IPS DF 6.9 (cell line): ENCODE results near the gene YIPF4.
"Not testable (repeated sequence)": the region's sequence is repeated elsewhere in the genome, so short reads cannot be mapped to it uniquely, and the experiment has no call there.

Source experiments
- DNase-seq: peaks from one replicate; pipeline ENCODE4 v3.0.0-alpha.2; 2013; ENCODE audit warnings: low read depth, low spot score
- H3K27ac ChIP-seq: one replicate; pipeline ENCODE4 v1.5.1; 2013; ENCODE audit warnings: low read length, control low read depth
- H3K27me3 ChIP-seq: 2 replicates; pipeline ENCODE4 v1.6.1; 2013; ENCODE audit warnings: mild to moderate bottlenecking, low read length; ENCODE audit not compliant: control insufficient read depth, insufficient read depth
- H3K36me3 ChIP-seq: 2 replicates; pipeline ENCODE4 v1.6.1; 2013; ENCODE audit warnings: low read length; ENCODE audit not compliant: control insufficient read depth, insufficient read depth
- H3K4me1 ChIP-seq: 2 replicates; pipeline ENCODE4 v1.6.1; 2013; ENCODE audit warnings: low read length; ENCODE audit not compliant: control insufficient read depth, insufficient read depth
- H3K4me3 ChIP-seq: 2 replicates; pipeline ENCODE4 v1.5.1; 2013; ENCODE audit warnings: mild to moderate bottlenecking, low read length
- H3K9me3 ChIP-seq: 2 replicates; pipeline ENCODE4 v1.6.1; 2013; ENCODE audit warnings: low read length, inconsistent platforms; ENCODE audit not compliant: control insufficient read depth, insufficient read depth
- WGBS: extraction: QIAGEN DNeasy Blood & Tissue Kit; methylation state at CpG from one replicate; pipeline ENCODE4 v1.1.7; 2013; ENCODE audit warnings: mixed read lengths, missing lambda C conversion rate; ENCODE audit not compliant: insufficient read length, insufficient coverage; 5-methylcytosine and 5-hydroxymethylcytosine counted together

YIPF4 gene

DNA sequence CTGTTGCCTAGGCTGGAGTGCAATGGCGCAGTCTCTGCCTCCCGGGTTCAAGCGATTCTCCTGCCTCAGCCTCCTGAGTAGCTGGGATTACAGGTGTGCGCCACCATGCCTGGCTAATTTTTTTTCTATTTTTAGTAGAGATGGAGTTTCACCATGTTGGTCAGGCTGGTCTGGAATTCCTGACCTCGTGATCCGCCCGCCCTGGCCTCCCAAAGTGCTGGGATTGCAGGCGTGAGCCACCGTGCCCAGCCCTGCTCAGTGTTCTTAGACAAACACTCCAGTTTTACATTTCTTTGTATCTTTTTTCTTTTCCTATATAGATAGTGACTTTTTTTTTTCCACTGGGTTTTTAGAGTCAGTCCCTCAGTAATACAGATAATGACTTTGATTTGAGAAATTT is 86.6 kb downstream of the YIPF4 start:
- not testable (repeated sequence) for H3K27me3 ChIP-seq, DNase-seq, H3K9me3 ChIP-seq, H3K27ac ChIP-seq, H3K4me3 ChIP-seq, H3K36me3 ChIP-seq, H3K4me1 ChIP-seq
- no CpG with 5 or more reads among the region's 9 CpGs for WGBS

DNA sequence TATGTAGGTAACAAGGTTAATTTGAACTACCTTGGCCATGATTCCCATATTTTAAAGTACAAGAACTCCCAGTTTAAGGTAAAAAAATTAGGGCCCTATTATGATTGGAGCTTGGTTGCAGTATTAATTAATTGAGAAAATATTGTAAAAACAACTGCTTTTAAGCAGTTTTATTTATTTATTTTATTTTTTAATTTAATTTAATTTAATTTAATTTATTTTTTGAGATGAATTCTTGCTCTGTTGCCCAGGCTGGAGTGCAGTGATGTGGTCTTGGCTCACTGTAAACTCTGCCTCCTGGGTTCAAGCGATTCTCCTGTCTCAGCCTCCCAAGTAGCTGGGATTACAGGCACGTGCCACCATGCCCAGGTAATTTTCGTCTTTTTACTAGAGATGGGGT is 88.0 kb downstream of the YIPF4 start:
- not testable (repeated sequence) for H3K9me3 ChIP-seq, DNase-seq, H3K4me1 ChIP-seq, H3K27me3 ChIP-seq, H3K36me3 ChIP-seq, H3K4me3 ChIP-seq, H3K27ac ChIP-seq
- WGBS, result no CpG with 5 or more reads among the region's 3 CpGs
